ENCODE data around the gene LHX4.

Gene LHX4

DNA sequence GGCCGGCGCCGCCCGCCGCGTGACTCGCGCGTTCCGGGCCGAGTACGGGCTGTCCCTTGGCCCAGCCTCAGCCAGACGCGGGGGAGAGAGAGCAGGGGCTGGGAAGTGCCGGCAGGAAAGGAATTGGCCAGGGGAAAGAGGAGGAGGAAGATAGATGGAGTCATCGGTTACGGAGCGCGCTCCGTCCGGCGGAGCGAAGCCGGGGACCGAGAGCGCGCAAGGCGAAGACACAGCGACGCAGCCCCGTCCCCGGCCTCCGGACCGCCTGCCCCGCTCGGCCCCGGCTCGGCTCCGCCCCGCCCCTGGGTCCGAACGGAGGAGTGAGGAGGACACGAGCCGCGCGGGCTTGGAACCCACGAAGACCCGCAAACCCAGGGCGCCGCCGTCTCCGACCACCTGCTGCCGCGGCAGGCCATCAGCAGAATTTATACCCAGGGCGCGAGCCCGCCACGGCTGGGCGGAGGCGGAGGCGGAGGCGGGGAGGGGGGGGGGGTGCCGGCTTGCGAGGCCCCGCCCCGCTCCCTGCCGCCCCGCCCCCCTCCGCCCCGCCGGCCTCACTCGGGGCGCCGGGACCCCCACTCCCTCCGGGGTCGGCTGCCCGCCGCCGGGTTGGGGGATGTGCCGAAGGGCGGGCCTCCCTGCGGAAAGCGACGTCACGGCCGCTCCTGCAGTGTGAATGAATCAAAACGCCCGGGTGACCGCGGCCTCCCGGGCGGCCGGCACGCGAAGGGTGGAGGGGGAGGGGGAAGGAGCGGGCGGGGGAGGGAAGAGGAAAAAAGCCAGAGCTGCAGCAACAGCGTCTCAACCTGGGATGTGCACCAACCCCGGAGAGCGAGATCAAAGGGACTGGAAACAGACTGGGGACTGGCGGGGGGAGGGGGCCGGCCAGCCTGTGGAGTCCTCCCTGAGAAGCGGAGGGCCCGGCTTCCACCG is at the start of gene LHX4:
Gene LHX4, plus strand, starts transcription at position 782 of the 933 bp plus-strand sequence. CDS start 266 bp downstream, outside the sequence.
- DNase-seq: no peak

DNA sequence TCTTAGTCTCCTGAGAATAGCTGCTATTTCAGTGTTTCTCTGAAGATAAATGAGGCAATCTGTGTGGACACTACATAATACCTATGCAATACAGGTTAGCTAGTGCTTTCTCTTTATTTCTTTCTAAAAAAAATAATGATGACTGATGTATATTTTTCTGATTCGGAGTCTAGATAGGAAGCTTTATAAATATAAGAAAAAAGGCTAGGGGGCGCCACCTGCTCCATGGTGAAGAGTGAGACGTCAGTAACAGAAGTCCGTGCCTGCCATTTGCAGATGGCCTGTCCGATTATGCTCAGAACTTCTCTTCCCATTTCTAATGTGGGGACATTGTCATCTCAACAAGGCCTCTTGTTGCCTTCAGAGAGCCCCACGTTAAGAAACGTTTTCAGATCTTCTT is 49.0 kb upstream of the LHX4 start:
- DNase-seq: peak; percentile 21

DNA sequence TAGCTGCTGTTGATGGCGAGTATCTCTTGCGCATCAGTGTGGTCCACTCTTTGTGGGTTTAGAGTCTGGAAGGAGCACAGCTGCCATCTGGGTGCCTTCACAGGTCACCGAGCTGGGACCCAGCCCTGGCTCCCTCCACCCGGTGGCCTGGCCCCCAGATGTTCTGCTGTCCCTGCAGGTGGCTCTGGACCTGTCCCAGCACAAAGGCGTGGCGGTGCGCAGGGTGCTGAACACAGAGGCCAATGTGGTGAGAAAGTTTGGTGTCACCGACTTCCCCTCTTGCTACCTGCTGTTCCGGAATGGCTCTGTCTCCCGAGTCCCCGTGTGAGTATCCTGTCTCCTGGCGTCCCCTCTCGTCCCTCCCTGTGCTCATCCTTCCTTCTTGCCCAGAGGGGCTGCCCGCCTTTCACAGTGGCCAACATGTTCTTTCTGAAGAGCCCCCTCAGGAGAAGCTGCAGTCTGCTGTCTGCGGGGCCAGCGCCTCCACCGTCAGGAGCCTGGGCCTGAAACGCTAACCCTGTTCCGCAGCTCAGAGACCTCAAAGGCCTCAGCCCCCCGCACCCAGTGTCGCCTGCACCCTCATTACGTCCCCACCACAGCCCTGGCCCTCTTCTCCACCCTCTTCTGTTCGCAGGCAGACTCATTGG is 47.9 kb upstream of the LHX4 start:
- no peak for DNase-seq

DNA sequence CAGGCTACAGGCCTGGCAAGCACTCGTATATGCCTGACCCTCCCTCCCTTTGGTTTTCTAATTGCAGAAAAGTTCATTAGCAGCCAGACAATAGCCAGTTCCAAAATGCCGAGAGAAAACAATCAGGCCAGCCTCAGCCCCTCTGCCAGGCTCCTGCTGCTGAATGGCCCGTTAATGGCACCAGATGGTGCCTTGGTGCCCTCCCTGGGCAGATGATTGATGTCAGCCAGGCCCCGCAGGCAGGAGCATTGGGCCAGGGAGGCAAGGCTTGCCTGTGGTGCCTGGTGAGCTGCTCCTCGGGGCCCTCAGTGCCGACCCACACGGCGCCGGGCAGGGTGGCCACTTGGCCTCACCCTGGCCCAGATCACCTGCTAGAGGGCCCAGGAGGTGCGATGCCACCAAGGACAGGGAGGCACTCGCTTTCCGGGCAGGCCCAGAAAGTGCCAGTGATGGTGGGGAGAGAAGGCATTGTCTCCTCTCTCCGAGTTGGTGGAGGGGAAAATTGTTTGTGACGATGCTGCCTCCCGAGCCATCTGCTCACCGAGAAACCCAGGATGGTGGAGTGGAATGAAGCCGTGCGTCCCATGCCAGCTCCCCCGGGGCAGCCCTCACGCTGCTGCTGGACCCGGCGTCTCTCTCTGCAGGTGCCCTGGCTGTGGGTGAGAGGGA is 47.3 kb upstream of the LHX4 start:
- no peak for DNase-seq

DNA sequence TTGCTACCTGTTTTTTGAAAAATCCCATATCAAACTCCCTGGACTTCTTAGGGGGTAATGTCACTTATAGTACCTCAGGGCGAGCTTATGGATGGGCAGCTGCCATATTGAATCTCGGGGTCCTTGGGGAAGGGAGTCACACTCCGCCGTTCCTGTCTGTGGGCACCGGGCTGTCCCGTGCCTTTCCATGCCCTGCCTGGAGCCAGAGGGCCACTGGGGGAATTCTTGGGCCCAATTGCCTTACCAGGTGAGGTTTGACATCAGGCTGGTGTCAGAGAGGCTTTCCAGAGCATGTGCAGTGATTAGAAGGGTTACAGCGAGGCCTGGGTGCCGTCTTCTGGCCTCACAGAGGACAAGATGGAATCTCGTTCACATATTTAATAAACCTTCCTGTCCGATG is 46.6 kb upstream of the LHX4 start:
- DNase-seq: no peak

DNA sequence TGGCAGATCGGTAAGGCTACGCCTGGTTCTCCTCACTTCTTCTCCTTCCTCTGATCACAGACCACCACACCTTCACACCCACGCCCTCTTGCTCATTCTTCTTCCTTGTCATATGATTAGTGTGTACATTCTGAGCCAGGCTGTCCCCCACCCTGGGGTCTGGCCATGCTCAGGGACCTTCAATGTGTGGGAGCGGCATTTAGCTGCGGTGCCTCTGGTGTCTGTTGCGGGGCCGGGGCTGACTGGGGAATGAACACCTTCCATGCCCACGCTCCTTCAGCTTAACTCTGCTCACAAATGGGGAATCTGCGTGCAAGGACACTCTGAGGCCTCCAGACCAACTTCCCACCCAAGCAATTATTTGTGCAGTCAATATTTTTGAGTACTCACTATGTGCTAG is 46.0 kb upstream of the LHX4 start:
- DNase-seq: no peak

DNA sequence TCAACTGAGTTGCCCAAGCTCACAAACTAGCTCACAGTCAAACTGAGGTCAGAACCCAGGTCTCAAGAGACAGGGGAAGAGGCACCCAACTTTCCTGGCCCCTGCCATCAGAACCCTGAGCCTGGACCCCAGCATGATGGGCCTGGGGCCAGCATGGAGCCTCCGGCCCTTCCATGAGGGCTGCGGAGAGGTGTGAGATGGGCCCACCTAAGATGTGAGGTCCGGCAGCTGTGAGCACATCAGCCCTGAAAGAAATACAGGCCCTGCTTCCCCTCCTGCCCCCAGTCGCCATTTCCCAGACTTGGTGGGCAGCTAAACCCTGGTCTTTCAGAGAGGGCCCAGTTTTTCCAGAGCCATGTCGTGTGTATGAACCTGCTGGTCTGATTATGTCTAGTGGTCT is 44.8 kb upstream of the LHX4 start:
- no peak for DNase-seq

DNA sequence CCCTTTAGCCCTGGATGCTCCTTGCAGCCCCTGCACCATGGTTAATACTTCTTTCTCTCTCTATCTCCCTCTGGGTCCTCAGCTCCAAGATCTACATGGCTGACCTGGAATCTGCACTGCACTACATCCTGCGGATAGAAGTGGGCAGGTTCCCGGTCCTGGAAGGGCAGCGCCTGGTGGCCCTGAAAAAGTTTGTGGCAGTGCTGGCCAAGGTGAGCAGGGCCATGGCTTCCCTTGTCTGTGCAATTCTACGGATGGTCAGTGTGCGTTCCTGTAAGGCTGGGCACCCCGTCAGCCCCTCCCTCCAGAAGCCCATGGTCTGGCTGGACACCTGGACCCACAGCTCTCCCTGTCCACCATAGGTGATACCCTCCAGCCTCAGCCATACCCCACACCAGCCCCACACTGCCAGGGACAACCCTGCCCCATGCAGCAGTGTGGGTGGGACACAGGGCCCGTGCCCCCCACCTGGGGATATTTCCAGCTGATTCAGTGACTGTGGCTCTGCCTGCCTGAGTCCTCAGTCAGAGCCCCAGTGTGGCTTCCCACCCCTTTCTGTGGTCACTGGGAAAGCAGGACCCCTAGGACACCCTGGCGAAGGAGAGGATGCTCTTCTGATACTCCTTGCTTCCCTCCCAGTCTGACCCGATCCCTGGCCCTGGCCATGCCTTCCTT is 44.0 kb upstream of the LHX4 start:
- DNase-seq: no peak

DNA sequence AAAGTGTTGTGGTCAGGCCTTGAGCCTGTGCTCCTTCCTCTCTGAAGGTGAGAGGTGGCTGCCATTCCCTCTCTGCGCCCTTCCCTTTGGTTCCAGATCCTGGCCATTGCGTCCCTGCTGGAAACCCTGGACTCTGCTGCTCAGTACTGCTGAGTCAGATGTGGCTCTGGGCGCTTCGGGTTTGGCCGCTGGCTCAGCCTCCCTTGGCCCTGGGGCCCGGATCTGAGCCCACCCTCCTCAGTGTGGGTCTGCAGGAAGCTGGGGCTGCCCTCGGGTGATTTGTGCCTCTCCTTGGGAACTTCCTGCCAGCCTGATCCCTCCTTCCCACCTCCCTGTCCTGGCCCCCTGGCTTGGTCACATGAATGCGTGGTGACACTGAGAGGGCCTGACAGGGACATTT is 43.2 kb upstream of the LHX4 start:
- DNase-seq: no peak

DNA sequence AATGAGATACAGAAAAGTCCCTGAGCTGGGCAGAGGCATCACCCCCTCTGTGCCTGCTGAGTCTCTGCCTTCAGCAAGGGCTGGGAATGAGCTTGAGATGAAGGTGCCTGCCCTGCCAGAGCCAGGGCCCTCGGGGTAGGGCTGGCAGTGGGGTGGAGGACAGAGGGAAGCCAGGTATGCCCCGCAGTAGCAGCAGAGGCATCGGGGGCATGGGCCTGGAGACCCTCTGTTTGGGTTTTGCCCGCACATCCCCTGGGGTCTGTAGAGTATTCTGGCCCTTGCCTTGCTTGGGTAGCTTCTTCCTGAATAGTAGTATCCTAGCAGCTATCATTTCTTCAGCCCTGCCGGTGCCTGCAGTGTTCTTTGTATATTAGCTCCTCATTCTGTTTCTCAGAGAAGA is 42.4 kb upstream of the LHX4 start:
- DNase-seq: no peak

DNA sequence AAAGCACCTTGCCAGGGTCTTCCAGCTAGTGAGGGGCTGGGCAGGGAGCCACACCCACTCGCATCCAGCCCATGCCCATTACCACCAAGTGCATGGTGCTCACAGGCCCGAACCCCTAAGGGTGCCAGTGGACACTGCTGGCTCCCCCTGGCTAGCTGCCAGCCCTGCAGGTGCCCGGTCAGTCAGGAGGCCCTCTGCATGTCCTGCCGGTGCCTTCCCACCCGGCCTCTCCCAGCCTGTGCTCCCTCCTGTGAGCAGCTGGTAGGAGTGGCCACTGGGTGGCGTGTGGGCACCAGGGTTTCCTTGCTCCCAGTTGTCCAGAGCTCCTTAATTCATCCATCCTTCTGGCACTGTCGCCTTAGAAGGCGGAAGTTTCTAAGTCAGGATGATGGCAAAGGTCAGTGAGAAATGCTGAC is 42.0 kb upstream of the LHX4 start:
- DNase-seq: peak; percentile 34

DNA sequence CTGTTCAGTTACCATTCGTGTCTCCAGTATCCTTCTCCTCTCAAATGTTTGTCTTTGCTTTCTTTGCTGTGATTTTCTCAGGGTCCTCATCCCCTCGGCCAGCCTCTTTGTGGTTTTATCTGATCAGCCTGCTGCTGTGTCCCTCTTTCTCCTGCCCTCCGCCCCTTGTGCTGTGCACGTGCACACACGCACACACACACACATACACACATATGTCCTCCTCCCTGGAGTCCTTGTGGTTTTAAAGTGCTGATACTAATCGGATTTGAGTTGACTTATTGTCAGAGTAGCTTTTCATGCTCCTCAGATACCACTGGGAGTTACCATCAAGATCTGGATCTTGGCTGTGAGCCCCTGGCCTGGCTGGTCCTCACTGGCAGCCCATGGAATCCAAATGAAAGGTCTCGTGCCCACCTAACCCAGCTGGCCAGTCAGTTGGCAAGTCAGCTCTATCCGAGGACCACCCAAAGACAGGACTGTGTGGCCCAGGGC is 41.3 kb upstream of the LHX4 start:
- DNase-seq: no peak

DNA sequence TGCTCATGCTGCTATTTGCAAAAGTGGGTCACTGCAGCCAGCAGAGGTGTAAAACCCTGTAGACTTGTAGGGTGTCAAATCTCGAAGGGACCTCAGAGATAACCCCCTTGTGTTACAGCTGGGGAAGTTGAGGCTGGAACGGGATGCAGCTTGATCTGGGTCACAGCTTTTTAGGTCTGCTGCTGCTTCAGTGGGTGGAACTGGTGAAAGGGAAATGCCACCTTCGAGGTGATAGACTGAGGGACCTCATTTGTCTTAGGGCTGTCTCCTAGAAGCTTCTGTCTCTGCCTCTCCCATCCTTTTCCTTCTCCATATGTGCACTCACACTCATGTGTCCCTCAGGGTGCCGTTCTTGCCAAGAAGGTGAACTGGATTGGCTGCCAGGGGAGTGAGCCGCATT is 40.0 kb upstream of the LHX4 start:
- DNase-seq: no peak

DNA sequence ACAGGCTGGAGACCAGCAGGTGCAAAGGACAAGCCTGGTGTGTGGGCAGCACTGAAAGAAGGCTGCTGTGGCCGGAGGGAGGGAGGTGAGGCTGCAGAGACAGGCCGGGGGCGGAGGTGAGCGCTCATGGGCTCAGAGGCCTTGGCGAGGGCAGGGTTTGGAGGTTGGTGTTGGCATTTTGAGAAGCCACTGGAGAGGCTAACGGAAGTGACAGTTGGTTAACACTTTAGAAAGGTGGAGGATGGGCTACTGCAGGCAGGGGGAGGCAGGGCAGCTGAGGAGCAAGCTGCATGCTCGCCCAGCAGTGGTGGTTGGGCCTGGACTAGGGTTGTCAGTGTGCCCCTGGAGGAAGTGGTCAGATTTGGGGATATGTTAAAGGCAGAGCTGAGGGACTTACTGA is 37.9 kb upstream of the LHX4 start:
- no peak for DNase-seq

DNA sequence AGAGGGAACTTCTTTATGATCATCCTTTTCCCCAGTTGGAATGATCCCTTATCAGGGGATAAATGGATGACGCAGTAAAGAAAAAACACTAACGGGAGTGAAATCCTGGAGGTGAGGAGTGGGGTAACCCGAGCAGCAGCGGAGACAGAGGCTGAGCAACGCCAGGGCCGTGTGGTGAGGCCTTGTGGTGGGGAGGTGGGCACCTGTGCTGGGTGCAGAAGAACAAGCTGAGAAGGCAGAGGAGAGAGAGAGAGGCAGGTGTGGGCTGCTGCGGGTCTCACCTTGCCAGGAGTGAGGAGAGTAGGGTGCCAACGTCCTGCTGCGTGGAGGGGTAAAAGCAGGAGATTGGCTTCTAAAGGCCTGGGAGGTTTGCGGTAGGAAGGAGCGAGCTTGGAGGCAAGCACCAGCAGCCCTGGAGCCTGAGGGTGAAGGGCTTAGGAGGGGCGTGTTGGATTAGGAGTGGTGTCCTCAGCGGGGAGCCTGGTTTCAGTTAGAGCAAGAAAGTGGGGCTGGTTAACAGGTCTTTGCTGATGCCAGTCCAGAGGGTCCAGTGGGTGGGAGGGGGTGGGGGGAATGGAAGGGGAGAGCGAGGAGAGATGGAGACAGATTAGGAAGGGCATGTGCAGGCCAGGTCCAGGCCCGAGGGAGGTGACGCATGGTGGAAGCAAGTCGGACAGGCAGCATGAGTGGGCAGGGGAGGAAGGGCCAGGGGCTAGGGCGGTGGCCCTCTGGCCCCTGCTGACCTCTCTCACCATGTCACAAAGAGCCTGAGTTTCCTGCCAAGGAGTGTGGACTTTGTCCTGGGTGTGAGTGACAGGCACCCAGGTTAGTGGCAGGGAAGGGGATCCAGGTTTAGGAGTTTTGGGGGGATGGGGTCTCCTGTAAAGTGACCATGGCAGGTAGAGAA is 36.7 kb upstream of the LHX4 start:
- no peak for DNase-seq

DNA sequence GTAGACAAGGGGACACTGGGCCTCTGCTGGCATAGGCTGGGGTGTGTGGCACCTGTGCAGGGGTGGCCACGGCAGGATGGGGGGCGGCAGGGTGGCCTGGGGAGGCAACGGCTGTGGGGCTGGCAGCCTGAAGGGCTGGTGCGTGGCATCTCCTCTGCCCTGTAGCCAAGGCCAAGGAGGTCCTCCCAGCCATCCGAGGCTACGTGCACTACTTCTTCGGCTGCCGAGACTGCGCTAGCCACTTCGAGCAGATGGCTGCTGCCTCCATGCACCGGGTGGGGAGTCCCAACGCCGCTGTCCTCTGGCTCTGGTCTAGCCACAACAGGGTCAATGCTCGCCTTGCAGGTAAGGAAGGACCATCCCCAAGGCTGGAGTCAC is 36.0 kb upstream of the LHX4 start:
- no peak for DNase-seq

DNA sequence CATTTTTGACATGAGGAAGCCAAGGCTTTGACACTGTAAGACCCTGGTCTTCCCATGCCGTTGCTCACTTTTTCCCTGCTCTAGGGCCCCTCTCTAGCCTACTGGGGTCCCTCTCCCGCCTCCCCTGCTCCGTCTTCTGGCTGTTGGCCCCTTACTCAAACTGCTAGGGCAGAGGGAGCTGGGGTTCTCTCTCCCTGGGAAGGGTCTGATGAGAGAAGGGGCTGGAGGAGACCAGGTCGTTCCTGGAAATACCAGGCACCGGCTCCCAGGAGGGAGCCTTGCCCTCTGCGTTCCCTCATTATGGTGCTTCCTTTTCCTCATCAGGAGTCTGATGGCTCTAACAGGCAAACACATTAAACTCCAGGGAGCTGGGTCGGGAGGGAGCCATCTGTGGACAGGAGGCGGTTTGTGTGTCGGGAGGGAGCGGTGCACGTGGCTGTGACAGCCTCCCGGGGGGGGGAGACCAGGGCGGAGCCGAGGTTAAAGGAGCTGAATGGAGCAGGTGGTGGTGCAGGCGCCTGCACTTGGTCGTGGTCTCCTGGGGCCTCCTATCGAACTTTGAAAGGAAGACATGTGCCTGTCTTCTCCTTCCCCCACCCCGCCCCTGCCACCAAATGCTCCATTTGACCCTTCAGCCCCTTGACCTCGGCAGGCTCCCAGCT is 35.4 kb upstream of the LHX4 start:
- no peak for DNase-seq

DNA sequence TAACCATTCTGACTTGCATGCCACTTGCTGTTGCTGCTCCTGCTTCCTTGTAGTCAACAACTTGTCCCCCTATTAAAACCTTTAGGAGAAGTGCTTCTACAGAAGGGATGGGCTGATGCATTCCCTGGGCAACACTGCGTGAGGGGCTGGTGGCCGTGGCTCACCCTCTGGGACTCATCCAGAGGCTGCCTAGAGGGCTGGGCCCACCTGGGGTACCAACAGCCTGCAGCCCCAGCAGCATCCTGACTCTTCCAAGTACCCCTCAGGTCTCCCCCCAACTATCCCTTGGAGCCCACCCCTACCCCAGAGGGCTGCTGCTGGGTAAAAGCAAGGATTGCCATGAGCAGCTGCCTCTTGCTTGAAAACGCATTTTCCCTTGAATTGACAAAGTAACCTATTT is 34.7 kb upstream of the LHX4 start:
- DNase-seq: no peak

DNA sequence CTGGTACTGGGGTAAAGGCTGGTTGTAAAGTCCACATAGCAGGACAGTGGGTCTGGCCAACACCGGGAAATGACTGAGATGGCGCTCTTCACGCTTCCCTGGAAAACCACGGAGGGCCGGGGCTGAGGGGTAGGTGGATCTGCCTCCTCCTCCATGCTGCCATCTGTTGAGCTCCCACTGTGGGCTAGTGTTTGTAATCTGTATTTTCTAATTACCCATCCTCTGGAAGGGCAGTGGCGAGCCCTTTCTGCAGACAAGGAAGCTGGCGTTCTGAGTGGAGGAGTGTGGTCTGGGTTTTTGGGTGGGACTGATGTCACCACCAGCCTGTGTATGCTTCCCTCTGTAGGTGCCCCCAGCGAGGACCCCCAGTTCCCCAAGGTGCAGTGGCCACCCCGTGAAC is 34.1 kb upstream of the LHX4 start:
- no peak for DNase-seq

DNA sequence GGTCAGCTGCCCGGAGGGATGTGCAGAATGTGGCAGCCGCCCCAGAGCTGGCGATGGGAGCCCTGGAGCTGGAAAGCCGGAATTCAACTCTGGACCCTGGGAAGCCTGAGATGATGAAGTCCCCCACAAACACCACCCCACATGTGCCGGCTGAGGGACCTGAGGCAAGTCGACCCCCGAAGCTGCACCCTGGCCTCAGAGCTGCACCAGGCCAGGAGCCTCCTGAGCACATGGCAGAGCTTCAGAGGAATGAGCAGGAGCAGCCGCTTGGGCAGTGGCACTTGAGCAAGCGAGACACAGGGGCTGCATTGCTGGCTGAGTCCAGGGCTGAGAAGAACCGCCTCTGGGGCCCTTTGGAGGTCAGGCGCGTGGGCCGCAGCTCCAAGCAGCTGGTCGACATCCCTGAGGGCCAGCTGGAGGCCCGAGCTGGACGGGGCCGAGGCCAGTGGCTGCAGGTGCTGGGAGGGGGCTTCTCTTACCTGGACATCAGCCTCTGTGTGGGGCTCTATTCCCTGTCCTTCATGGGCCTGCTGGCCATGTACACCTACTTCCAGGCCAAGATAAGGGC is 33.5 kb upstream of the LHX4 start:
- no peak for DNase-seq

DNA sequence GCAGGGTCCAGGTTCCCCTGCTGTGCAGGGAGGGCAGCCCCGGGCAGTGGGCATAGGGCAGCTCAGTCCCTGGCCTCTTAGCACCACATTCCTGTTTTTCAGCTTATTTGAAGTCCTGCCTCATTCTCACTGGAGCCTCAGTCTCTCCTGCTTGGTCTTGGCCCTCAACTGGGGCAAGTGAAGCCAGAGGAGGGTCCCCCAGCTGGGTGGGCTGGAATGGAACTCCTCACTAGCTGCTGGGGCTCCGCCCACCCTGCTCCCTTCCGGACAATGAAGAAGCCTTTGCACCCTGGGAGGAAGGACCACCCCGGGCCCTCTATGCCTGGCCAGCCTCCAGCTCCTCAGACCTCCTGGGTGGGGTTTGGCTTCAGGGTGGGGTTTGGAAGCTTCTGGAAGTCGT is 32.8 kb upstream of the LHX4 start:
- DNase-seq: no peak

Data from midbrain (tissue), 1 donor.